HCT116 (cell line): ENCODE measurements around the gene TEX9. TPM values are rescaled to one million over a fixed set of nuclear protein-coding genes. Genes with fewer than 3 reads are reported as not detected.

Experiments
- ATAC-seq: fragments of 200-7000 bp; cut with Tn5 transposase; 2 replicates; pipeline ENCODE4 v1.9.1; 2020; ENCODE audit warnings: mild to moderate bottlenecking, moderate library complexity
- BruUV-seq: library from RNA; stranded (reverse); fragments of 400-500 nt; replicated peaks from 2 replicates; lab custom pipeline; 2021; lab: Mats Ljungman, UMichigan
- CTCF ChIA-PET: fragments of 300-600 bp; sonication (Branson Sonifier 250); formaldehyde crosslinking; loops from one replicate; lab custom pipeline; 2021; ENCODE audit warnings: antibody characterized with exemption; lab: Charles Lee
- POLR2A ChIA-PET: fragments of 300-600, 350-600 bp; sonication (Branson Sonifier 250); formaldehyde crosslinking; loops from one replicate; lab custom pipeline; 2021; ENCODE audit warnings: antibody characterized with exemption; lab: Charles Lee
- RAD21 ChIA-PET, 2 experiments: fragments of 300-600 bp; sonication (Branson Sonifier 250); formaldehyde crosslinking; loops; one replicate each; lab custom pipeline; 2023; ENCODE audit warnings: low total read pairs in 2 of 2; ENCODE audit not compliant: uncharacterized antibody in 2 of 2, unreplicated experiment in 2 of 2, low non-redundant PET in 1 of 2; lab: Charles Lee
- DNase-seq: peaks from one replicate; pipeline ENCODE4 v3.0.0-alpha.2; 2010; ENCODE audit warnings: low read depth, low spot score
- H2AFZ ChIP-seq: fragments of 200-600 bp; shearing (Covaris generic), sonication (generic); 2 replicates; pipeline ENCODE4 v1.6.1; 2017; ENCODE audit warnings: low read depth, mixed run types, mixed read lengths, antibody characterized with exemption, low read length; ENCODE audit not compliant: poor library complexity, severe bottlenecking
- H3K27ac ChIP-seq: 2 replicates; pipeline ENCODE4 v1.5.1; 2012; ENCODE audit warnings: low read depth, low read length
- H3K27me3 ChIP-seq: fragments of 200-600 bp; sonication (generic); 2 replicates; pipeline ENCODE4 v1.6.1; 2016; ENCODE audit warnings: mixed run types, low read length, mixed read lengths; ENCODE audit not compliant: insufficient read depth
- H3K36me3 ChIP-seq, 2 experiments: fragments of 200-500 bp in 1 of 2; fragments of 200-600 bp in 1 of 2; sonication (Bioruptor generic) in 1 of 2; sonication (generic) in 1 of 2; 2 replicates each; pipeline versions ENCODE4 v1.5.1 to v1.6.1; 2014 to 2016; ENCODE audit warnings: low read length in 2 of 2, inconsistent platforms in 1 of 2, mixed read lengths in 1 of 2, mixed run types in 1 of 2; ENCODE audit not compliant: insufficient read depth in 2 of 2, control insufficient read depth in 1 of 2
- H3K4me1 ChIP-seq, 2 experiments: fragments of 200-600 bp in 1 of 2; sonication (generic) in 1 of 2; 2 replicates each; pipeline versions ENCODE4 v1.5.1 to v1.6.1; 2012 to 2017; ENCODE audit warnings: low read length in 2 of 2, inconsistent platforms in 1 of 2, mild to moderate bottlenecking in 1 of 2, mixed read lengths in 1 of 2, mixed run types in 1 of 2, moderate library complexity in 1 of 2; ENCODE audit not compliant: insufficient read depth in 2 of 2, control insufficient read depth in 1 of 2
- H3K4me2 ChIP-seq: fragments of 200-600 bp; sonication (generic); 2 replicates; pipeline ENCODE4 v1.6.1; 2017; ENCODE audit warnings: mixed run types, low read length, mixed read lengths
- H3K4me3 ChIP-seq, 2 experiments: fragments of 200-600 bp in 1 of 2; sonication (generic) in 1 of 2; replicated peaks in 1 of 2; 2 replicates each; pipeline ENCODE4 v1.5.1; 2011 to 2016; ENCODE audit warnings: low read length in 2 of 2, control low read depth in 1 of 2, low read depth in 1 of 2, mild to moderate bottlenecking in 1 of 2, mixed read lengths in 1 of 2, mixed run types in 1 of 2
- H3K79me2 ChIP-seq: fragments of 200-600 bp; sonication (generic); 2 replicates; pipeline ENCODE4 v1.6.1; 2017; ENCODE audit warnings: mild to moderate bottlenecking, mixed run types, low read length, moderate library complexity, mixed read lengths; ENCODE audit not compliant: insufficient read depth
- H3K9ac ChIP-seq: fragments of 200-600 bp; sonication (generic); 2 replicates; pipeline ENCODE4 v1.6.1; 2016; ENCODE audit warnings: low read length, mixed read lengths
- H3K9me2 ChIP-seq: fragments of 200-600 bp; sonication (generic), shearing (Covaris generic); 2 replicates; pipeline ENCODE4 v1.6.1; 2017; ENCODE audit warnings: mixed run types, mild to moderate bottlenecking, moderate library complexity; ENCODE audit not compliant: insufficient read depth
- H3K9me3 ChIP-seq, 2 experiments: fragments of 200-500 bp in 1 of 2; fragments of 200-600 bp in 1 of 2; sonication (Bioruptor generic) in 1 of 2; sonication (generic) in 1 of 2; 2 replicates each; pipeline ENCODE4 v1.6.1; 2014 to 2017; ENCODE audit warnings: low read length in 2 of 2, mixed read lengths in 2 of 2, inconsistent platforms in 1 of 2, low read depth in 1 of 2, mild to moderate bottlenecking in 1 of 2, mixed run types in 1 of 2, moderate library complexity in 1 of 2; ENCODE audit not compliant: control insufficient read depth in 1 of 2, insufficient read depth in 1 of 2
- H4K20me1 ChIP-seq: fragments of 200-600 bp; sonication (generic), shearing (Covaris generic); 2 replicates; pipeline ENCODE4 v1.6.1; 2017; ENCODE audit warnings: mixed run types, mild to moderate bottlenecking, moderate library complexity; ENCODE audit not compliant: insufficient read depth
- ATF3 ChIP-seq: IDR thresholded peaks from 2 replicates; pipeline ENCODE4 v1.6.1; 2012
- CEBPB ChIP-seq: IDR thresholded peaks from 2 replicates; pipeline ENCODE4 v1.6.1; 2012; ENCODE audit warnings: low read depth
- EZH2 ChIP-seq: fragments of 200-600 bp; sonication (generic); IDR thresholded peaks from 2 replicates; pipeline ENCODE4 v1.6.1; 2017; ENCODE audit warnings: antibody characterized with exemption, mixed run types
- JUND ChIP-seq: IDR thresholded peaks from 2 replicates; pipeline ENCODE4 v1.6.1; 2012
- POLR2A ChIP-seq: IDR thresholded peaks from 2 replicates; pipeline ENCODE4 v1.7.0; 2011; ENCODE audit warnings: borderline replicate concordance; ENCODE audit not compliant: insufficient read depth, insufficient read length; ENCODE audit errors: extremely low read depth
- TCF7L2 ChIP-seq: IDR thresholded peaks from 2 replicates; pipeline ENCODE4 v1.7.0; 2011; ENCODE audit warnings: borderline replicate concordance, inconsistent platforms; ENCODE audit not compliant: insufficient read depth, insufficient read length; ENCODE audit errors: extremely low read depth
- YY1 ChIP-seq: IDR thresholded peaks from 2 replicates; pipeline ENCODE4 v1.6.1; 2011; ENCODE audit warnings: low read length, low read depth, moderate library complexity, mild to moderate bottlenecking; ENCODE audit not compliant: insufficient replicate concordance; ENCODE audit errors: extremely low read depth
- ZFX ChIP-seq: fragments of 450-650 bp; IDR thresholded peaks from 2 replicates; pipeline ENCODE4 v1.6.1; 2017
- intact Hi-C: fragments of 100-400 bp; cut with micrococcal nuclease; formaldehyde crosslinking; loops from 2 replicates; pipeline ENCODE4 v1.10.0; 2022
- total RNA-seq: library from RNA; stranded (reverse); gene quantifications from one replicate; pipeline ENCODE4 v1.2.1, GENCODE V29; 2021; ENCODE audit not compliant: unreplicated experiment

Gene TEX9
- total RNA-seq, 1 experiment from 2014 or later = 5.2 TPM

GRCh38 chr15:56323435-56323834, 41.8 kb upstream of the TEX9 start:
- Histone ChIP-seq H3K9me3 (no peaks in the 10 kb centered on the region), H3K27ac (no peak overlapping the region), H3K36me3 (no peaks in the 10 kb centered on the region), H3K9me2 (no peaks in the 10 kb centered on the region), H2AFZ (no peak overlapping the region), H3K4me1 (0 out of 4 replicates have a peak, but pooled peaks cover 0 to 6% of the 10 kb centered on the region in 2 experiments), H3K79me2 (no peaks in the 10 kb centered on the region), H3K4me3 (no peak overlapping the region), H3K9ac (no peak overlapping the region), H3K27me3 (no peaks in the 10 kb centered on the region), H3K4me2 (no peak overlapping the region), H4K20me1 (no peaks in the 10 kb centered on the region)
- intact Hi-C loops = no loop called here
- ChIA-PET CTCF (no interaction called here), RAD21 (no interaction called here), POLR2A (no interaction called here)
- no peak for TF ChIP-seq TCF7L2
- TF ChIP-seq JUND = no peak
- no peak for TF ChIP-seq POLR2A
- TF ChIP-seq YY1 = no peak
- BruUV-seq = no TSS peak
- DNase-seq (no peak), ATAC-seq (no peak)

GRCh38 chr15:56325186-56325585, 40.0 kb upstream of the TEX9 start:
- POLR2A ChIA-PET = no interaction called here
- no peaks in the 10 kb centered on the region for H3K9me3 ChIP-seq
- H3K79me2 ChIP-seq = no peaks in the 10 kb centered on the region
- CTCF ChIA-PET = no interaction called here
- no peak for ATAC-seq
- H2AFZ ChIP-seq = no peak overlapping the region
- no peaks in the 10 kb centered on the region for H3K36me3 ChIP-seq
- intact Hi-C loops = no loop called here
- no peaks in the 10 kb centered on the region for H4K20me1 ChIP-seq
- no peak for TF ChIP-seq ATF3
- TF ChIP-seq EZH2 = no peak
- TF ChIP-seq ZFX = no peak
- no peak for TF ChIP-seq CEBPB
- no peak for TF ChIP-seq POLR2A
- RAD21 ChIA-PET = no interaction called here
- no peak overlapping the region for H3K9ac ChIP-seq
- 0 out of 4 replicates have a peak, but pooled peaks cover 0 to 6% of the 10 kb centered on the region in 2 experiments for H3K4me1 ChIP-seq
- no peaks in the 10 kb centered on the region for H3K9me2 ChIP-seq
- no peak overlapping the region for H3K4me3 ChIP-seq
- H3K27ac ChIP-seq = no peak overlapping the region
- H3K4me2 ChIP-seq = no peak overlapping the region
- DNase-seq = no peak
- H3K27me3 ChIP-seq = no peaks in the 10 kb centered on the region
- BruUV-seq = no TSS peak
